HepG2 (cell line): ENCODE results near the gene ERBB4. TPM values are rescaled to one million over a fixed set of nuclear protein-coding genes. Genes with fewer than 3 reads are reported as not detected.

Experiments used
- POLR2G ChIP-seq: fragments of 200-400 bp; formaldehyde crosslinking; IDR thresholded peaks from 2 replicates; pipeline ENCODE4 v1.6.1; 2018; ENCODE audit warnings: mild to moderate bottlenecking, low read depth, low read length, moderate library complexity
- PPARG ChIP-seq: conservative IDR thresholded peaks from 2 replicates; pipeline ENCODE4 v1.6.1; 2016; ENCODE audit warnings: missing biosample characterization, missing genetic modification reagents
- ZFY ChIP-seq: sonication (generic); formaldehyde crosslinking; IDR thresholded peaks from 2 replicates; pipeline ENCODE4 v1.4.0; 2020; ENCODE audit warnings: missing genetic modification reagents
- ZNF660 ChIP-seq: sonication (generic); formaldehyde crosslinking; IDR thresholded peaks from 2 replicates; pipeline ENCODE4 v1.5.1; 2020; ENCODE audit warnings: mild to moderate bottlenecking, low read depth, missing genetic modification reagents, borderline replicate concordance
- ZNF761 ChIP-seq: sonication (generic); formaldehyde crosslinking; conservative IDR thresholded peaks from 2 replicates; pipeline ENCODE4 v1.4.0; 2020; ENCODE audit warnings: mild to moderate bottlenecking, missing genetic modification reagents
- polyA plus RNA-seq, 8 experiments: library from polyadenylated mRNA; depleted of rRNA in 3 of 8; stranded (reverse) in 7 of 8; unstranded in 1 of 8; fragments of >200 nt; fragmentation: Illumina TruSeq in 4 of 8; extraction: Trizol in 4 of 8; gene quantifications; 2 replicates each; pipeline versions ENCODE4 v1.2.1 to v1.2.3, GENCODE V29; 2011 to 2016; ENCODE audit warnings: low read depth in 4 of 8, missing spikeins in 1 of 8, mixed read lengths in 1 of 8; ENCODE audit not compliant: insufficient read depth in 1 of 8
- total RNA-seq, 5 experiments: library from RNA; depleted of rRNA; stranded (reverse); fragments of >200 nt; fragmentation: Illumina TruSeq; extraction: Trizol; gene quantifications; 2 replicates each; pipeline ENCODE4 v1.2.3, GENCODE V29; 2016; ENCODE audit warnings: low read depth in 1 of 5
- TF ChIP-seq, protein P1 (sequence below): sonication (generic); formaldehyde crosslinking; IDR thresholded peaks from one replicate; pipeline ENCODE4 v1.5.1; 2020; ENCODE audit warnings: mild to moderate bottlenecking, missing genetic modification reagents; ENCODE audit errors: not compliant biosample characterization

ERBB4 gene
- total and polyA plus RNA-seq, 2 of the 13 experiments (the other 11 are each of a cell fraction or from before 2014, with no cell fraction given) = not detected

DNA sequence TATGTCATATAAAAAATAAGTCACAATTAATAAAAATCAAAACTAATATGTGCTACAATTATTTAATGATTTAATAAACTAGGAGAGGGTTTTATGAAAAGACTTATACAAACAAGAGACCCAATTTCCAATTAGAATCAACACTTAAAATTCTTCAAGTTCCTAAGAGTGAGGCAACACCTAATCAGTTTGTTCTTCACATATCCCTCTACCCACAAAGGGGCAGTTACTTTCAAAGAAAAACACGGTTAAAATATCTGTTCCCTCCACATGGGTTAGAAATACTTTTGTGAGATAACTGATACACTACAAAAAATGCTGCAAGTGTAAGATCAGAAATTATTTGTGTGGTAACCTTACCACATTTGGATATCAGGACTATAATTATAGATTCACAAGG lies 357.0 kb downstream of the ERBB4 start (continued):
- TF ChIP-seq, protein P1, sequence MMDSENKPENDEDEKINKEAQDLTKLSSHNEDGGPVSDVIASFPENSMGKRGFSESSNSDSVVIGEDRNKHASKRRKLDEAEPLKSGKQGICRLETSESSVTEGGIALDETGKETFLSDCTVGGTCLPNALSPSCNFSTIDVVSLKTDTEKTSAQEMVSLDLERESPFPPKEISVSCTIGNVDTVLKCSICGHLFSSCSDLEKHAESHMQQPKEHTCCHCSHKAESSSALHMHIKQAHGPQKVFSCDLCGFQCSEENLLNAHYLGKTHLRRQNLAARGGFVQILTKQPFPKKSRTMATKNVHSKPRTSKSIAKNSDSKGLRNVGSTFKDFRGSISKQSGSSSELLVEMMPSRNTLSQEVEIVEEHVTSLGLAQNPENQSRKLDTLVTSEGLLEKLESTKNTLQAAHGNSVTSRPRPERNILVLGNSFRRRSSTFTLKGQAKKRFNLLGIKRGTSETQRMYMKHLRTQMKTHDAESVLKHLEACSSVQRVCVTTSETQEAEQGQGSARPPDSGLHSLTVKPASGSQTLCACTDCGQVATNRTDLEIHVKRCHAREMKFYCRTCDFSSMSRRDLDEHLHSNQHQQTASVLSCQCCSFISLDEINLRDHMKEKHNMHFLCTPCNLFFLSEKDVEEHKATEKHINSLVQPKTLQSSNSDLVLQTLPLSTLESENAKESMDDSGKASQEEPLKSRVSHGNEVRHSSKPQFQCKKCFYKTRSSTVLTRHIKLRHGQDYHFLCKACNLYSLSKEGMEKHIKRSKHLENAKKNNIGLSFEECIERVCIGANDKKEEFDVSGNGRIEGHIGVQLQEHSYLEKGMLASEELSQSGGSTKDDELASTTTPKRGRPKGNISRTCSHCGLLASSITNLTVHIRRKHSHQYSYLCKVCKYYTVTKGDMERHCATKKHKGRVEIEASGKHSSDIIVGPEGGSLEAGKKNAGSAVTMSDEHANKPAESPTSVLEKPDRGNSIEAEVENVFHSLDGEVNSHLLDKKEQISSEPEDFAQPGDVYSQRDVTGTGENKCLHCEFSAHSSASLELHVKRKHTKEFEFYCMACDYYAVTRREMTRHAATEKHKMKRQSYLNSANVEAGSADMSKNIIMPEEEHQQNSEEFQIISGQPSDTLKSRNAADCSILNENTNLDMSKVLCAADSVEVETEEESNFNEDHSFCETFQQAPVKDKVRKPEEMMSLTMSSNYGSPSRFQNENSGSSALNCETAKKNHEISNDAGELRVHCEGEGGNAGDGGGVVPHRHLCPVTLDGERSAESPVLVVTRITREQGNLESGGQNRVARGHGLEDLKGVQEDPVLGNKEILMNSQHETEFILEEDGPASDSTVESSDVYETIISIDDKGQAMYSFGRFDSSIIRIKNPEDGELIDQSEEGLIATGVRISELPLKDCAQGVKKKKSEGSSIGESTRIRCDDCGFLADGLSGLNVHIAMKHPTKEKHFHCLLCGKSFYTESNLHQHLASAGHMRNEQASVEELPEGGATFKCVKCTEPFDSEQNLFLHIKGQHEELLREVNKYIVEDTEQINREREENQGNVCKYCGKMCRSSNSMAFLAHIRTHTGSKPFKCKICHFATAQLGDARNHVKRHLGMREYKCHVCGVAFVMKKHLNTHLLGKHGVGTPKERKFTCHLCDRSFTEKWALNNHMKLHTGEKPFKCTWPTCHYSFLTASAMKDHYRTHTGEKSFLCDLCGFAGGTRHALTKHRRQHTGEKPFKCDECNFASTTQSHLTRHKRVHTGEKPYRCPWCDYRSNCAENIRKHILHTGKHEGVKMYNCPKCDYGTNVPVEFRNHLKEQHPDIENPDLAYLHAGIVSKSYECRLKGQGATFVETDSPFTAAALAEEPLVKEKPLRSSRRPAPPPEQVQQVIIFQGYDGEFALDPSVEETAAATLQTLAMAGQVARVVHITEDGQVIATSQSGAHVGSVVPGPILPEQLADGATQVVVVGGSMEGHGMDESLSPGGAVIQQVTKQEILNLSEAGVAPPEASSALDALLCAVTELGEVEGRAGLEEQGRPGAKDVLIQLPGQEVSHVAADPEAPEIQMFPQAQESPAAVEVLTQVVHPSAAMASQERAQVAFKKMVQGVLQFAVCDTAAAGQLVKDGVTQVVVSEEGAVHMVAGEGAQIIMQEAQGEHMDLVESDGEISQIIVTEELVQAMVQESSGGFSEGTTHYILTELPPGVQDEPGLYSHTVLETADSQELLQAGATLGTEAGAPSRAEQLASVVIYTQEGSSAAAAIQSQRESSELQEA (CRISPR knock-in tag) = no peak
- TF ChIP-seq ZNF761 (no peak), ZFY (CRISPR knock-in tag) (no peak), PPARG (CRISPR knock-in tag) (no peak), ZNF660 (CRISPR knock-in tag) (no peak), POLR2G (no peak)
